Testis (tissue), 2 donors: ENCODE results near the gene TLR4.

Source experiments
- CTCF ChIP-seq, 3 experiments: fragments of 450-650 bp in 2 of 3; fragments of 200-600 bp in 1 of 3; sonication (generic) in 1 of 3; IDR thresholded peaks; one replicate each; pipeline ENCODE4 v1.5.1; 2016 to 2019; ENCODE audit warnings: antibody characterized with exemption in 3 of 3, mild to moderate bottlenecking in 2 of 3, moderate library complexity in 1 of 3
- POLR2A ChIP-seq: fragments of 450-650 bp; IDR thresholded peaks from one replicate; pipeline ENCODE4 v1.6.1; 2017; ENCODE audit warnings: antibody characterized with exemption, mild to moderate bottlenecking, moderate library complexity

GRCh38 chr9:117715411-117715989, 11.3 kb downstream of the TLR4 start:
- no peak for TF ChIP-seq CTCF (IDR thresholded peaks at IDR 0.05)
- no peak for TF ChIP-seq POLR2A
